Measurements from ENCODE around the gene LSM4.

Gene LSM4

GRCh38 chr19:18274219-18274780 lies 48.6 kb downstream of the LSM4 start, which contains the start of gene IQCN:
Gene IQCN (minus strand): TSS chr19:18274452. CDS start chr19:18269478, 4,974 bp downstream.
- DNase-seq = no peak

- DNase-seq = no peak
Observed at GRCh38 chr19:18273561-18274218, 49.2 kb downstream of the LSM4 start.

DNA sequence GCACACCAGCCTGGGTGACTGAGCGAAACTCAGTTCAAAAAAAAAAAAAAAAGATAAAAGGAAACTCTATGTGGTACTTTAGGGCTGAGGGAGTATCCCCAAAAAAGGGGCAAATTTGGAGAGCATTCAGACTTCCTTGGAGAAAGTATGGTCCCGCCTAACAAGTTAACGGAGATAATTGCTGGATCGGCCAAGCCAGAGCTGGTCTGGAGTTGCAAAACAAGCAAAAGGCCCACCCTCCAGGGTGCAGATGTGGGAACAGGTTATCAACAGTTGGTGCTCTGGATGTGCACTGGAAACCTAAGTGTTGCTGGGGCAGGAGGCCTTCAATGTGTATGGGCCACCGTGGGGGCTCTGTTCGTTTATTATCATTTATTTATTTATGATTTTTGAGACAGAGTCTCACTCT lies 51.4 kb downstream of the LSM4 start:
- no peak for DNase-seq

GRCh38 chr19:18270326-18270725 lies 52.5 kb downstream of the LSM4 start:
- DNase-seq = no peak

GRCh38 chr19:18269070-18269723 lies 53.7 kb downstream of the LSM4 start:
- DNase-seq = no peak

DNA sequence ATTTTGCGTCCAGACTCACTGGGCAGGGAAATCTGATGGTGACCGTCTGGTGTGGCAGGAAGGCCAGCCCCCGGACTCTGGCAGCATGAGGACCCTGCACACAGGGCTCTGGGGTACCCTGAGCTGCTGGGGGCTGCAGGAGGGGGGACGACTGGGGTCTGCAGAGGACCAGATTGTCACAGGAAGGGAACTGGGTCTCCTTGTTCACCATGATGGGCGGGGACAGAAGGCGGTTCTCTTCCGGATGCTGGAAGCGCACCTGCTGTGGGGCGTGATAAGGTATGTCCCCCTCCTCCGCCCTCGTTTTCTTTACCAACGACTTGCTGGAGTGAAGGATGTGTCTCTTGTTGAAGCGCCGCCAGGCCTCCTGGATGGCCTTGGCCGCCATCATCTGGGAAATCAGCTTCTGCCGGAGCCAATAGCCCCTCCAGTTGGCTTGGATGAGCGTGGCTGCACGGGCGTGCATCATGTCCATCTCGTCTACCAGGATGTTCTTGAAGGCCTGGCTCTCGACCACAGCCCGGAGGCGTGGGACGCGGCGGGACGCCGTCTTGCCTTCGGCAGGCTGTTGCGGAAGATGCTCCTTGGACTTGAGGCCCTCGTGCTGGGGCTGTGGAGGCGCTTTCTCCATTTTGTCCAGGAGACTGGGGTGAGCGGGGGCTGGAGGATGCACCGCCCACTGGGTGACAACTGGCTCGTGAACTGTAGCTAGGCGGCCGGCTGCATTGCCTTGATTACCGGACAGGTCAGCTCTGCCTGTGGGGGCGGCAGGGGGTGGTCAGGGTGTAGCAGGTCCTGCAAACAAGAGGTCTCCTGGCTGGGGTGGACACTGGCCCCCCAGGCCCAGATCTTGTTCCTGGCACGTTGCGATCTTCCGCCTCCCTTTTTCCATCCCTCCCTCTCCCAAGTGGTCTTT lies 55.8 kb downstream of the LSM4 start:
- no peak for DNase-seq

GRCh38 chr19:18265582-18265981 lies 57.3 kb downstream of the LSM4 start:
- DNase-seq = no peak

DNA sequence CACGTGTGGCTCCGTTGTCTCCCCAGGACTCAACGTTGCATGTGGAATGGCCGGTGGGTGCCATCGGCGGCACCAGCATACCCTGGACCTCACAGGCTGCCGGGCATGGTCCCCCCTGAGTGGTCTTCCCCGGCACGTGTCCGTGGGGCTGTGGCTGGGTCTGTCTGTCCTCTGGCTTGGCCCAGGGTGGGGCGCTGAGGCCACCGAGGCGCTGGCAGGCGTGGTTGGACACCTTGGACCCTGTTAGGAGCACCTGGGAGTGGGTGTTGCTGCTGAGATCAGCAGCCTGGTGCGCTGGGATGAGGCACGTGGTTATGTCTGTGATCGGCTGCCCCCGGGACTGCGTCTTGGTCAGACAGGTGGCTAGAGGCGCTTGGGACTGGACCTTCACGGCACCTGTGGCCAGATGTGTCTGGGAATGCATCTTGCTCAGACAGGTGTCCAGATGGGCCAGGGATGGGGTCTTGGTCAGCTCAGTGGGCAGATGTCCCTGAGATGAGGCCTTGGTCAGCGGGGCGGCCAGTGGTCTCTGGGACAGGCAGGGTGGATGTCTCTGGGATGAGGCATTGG lies 57.8 kb downstream of the LSM4 start:
- DNase-seq = no peak

- DNase-seq = no peak
Observed at GRCh38 chr19:18264137-18264854, 58.6 kb downstream of the LSM4 start.

DNA sequence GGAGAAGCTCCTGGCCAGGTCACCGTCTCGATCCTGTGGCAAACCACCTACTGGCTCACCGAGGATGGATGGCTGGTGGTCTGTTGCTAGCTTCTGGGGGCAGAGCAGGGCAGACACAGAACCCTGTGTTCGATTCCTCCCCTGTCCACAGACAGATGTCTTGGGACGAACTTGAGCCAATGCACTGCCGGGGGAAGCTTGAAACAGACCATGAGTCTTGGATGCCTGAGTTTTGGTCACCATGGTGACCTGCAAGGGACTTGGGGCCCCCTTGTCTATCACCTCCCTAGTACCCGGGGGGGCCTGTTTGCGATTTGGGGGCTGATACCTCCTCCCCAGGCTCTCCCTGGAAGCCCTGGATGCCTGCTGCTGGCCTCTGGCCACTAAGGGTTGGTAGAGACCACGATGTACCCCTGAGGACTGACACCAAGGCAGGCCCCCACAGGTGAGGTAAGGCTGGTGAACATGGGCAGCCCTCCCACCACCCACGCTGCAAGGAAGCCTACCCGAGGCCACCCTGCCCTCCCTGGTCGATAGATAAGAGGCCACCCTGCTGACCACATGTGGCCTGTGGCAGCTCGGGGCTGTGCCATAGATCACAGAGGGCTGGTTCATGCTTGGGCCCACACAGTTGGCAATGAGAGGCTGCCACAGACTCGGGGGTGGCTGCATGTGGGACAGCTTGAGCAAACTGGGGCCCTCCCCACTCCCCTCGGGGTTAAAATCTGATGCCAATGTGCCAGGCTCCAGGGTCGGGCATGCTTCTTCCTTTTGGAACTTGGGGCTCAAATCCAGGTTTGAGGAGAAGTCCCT lies 59.3 kb downstream of the LSM4 start:
- DNase-seq = no peak

DNA sequence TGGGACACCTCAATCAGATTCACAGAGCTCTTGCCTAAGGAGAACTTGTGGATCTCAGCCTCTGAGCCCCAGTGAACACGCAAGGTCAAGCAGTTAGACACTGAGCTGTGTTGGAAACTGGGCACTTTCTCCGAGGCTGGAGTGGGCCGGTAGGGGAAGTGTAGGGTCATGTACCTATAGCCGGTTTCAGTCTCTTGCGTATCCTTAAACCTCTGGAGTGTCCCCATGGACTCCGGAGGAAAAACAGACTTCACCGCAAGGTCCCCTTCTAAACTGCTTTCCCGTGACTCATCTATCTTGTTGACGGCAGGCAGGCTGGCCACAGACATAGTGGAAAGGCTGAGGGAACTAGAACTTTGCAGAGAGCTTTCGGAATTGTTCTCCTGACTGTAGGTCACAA lies 60.0 kb downstream of the LSM4 start:
- no peak for DNase-seq

DNA sequence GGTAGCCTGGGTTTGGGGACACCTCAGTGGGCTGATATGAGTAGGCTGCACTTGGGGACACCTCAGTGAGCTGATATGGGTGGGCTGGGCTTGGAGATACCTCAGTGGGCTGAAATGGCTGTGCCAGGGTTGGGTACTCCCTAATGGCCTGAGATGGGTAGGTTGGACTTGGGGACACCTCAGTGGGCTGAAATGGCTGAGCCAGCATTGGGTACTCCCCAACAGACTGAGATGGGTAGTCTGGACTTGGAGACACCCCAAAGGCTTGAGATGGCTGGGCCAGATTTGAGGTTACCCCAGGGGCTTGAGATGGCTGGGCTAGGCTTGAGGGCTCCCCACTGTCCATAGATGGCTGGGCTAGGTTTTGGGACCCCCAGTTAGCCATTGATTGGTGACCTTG lies 60.7 kb downstream of the LSM4 start:
- no peak for DNase-seq

GRCh38 chr19:18261474-18261873 lies 61.4 kb downstream of the LSM4 start:
- no peak for DNase-seq

DNA sequence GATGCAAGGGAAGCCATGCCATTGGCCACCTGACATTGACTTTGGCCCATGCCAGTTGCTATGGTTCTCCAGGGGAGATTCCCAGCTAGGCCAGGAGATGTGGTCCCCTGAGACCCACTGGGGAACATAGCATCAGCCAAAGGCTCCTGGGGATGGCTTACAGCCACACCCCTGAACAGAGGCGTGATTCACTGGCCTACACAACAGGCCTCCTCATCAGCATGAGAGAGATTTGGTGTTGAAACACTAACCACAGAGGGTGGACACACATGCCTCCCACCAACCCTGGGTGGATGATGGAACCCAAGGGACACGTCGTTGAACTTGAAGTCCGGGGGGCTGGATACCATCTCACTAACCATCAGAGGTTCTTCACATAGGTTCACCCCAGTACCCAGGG lies 63.0 kb downstream of the LSM4 start:
- DNase-seq = no peak

- DNase-seq = no peak
Observed at GRCh38 chr19:18257503-18258470, 65.1 kb downstream of the LSM4 start.
